CD4-positive, alpha-beta T cell (primary cell): ENCODE data around the gene RXRA. TPM values are rescaled to one million over a fixed set of nuclear protein-coding genes. Genes with fewer than 3 reads are reported as not detected.

Experiments used
- ATAC-seq: fragments of 200-7000 bp; cut with Tn5 transposase; one replicate; pipeline ENCODE4 v1.10.0; 2022; ENCODE audit warnings: mild to moderate bottlenecking; ENCODE audit not compliant: poor library complexity
- CTCF ChIA-PET: fragments of 350-600 bp; sonication (Branson Sonifier 250); formaldehyde crosslinking; loops from one replicate; lab custom pipeline; 2021; ENCODE audit warnings: antibody characterized with exemption, inconsistent platforms; lab: Charles Lee
- POLR2A ChIA-PET: fragments of 350-600 bp; sonication (Branson Sonifier 250); formaldehyde crosslinking; loops from one replicate; lab custom pipeline; 2021; ENCODE audit warnings: antibody characterized with exemption, inconsistent platforms; lab: Charles Lee
- DNase-seq, 14 experiments: peaks; one replicate each; pipeline ENCODE4 v3.0.0-alpha.2; 2013 to 2020; ENCODE audit warnings: mixed read lengths in 2 of 14
- H3K27ac ChIP-seq, 2 donors: one replicate each; pipeline versions ENCODE4 v1.5.1 to v1.7.0; 2013; ENCODE audit warnings: low read length in 2 of 2, low read depth in 1 of 2, mild to moderate bottlenecking in 1 of 2
- H3K27me3 ChIP-seq, 2 experiments: 1 replicate in 1 of 2; 2 replicates in 1 of 2; pipeline versions ENCODE4 v1.6.1 to v1.7.0; 2013; ENCODE audit warnings: low read length in 2 of 2, control low read depth in 1 of 2, mild to moderate bottlenecking in 1 of 2, moderate library complexity in 1 of 2; ENCODE audit not compliant: insufficient read depth in 2 of 2, control insufficient read depth in 1 of 2
- H3K36me3 ChIP-seq: one replicate; pipeline ENCODE4 v1.6.1; 2013; ENCODE audit warnings: low read length, control low read depth; ENCODE audit not compliant: insufficient read depth
- H3K4me1 ChIP-seq: one replicate; pipeline ENCODE4 v1.6.1; 2013; ENCODE audit warnings: low read length, control low read depth; ENCODE audit not compliant: insufficient read depth
- H3K4me3 ChIP-seq: one replicate; pipeline ENCODE4 v1.5.1; 2013; ENCODE audit warnings: mild to moderate bottlenecking, low read length, moderate library complexity
- H3K9me3 ChIP-seq, 2 experiments: 1 replicate in 1 of 2; 2 replicates in 1 of 2; pipeline versions ENCODE4 v1.6.1 to v1.7.0; 2013; ENCODE audit warnings: low read length in 2 of 2, mild to moderate bottlenecking in 2 of 2, control low read depth in 1 of 2, moderate library complexity in 1 of 2; ENCODE audit not compliant: control insufficient read depth in 1 of 2, insufficient read depth in 1 of 2
- H3K27ac Mint-ChIP-seq: one replicate; pipeline ENCODE4 v1.8.0; 2020; ENCODE audit warnings: mixed read lengths
- H3K27me3 Mint-ChIP-seq: one replicate; pipeline ENCODE4 v1.8.0; 2021; ENCODE audit warnings: mixed read lengths
- H3K36me3 Mint-ChIP-seq: one replicate; pipeline ENCODE4 v1.8.0; 2021; ENCODE audit warnings: low read depth, mixed read lengths
- H3K4me1 Mint-ChIP-seq: one replicate; pipeline ENCODE4 v1.8.0; 2021; ENCODE audit warnings: low read depth, mixed read lengths
- H3K4me3 Mint-ChIP-seq: one replicate; pipeline ENCODE4 v1.8.0; 2020; ENCODE audit warnings: mild to moderate bottlenecking, mixed read lengths
- H3K9me3 Mint-ChIP-seq: one replicate; pipeline ENCODE4 v1.8.0; 2020; ENCODE audit warnings: mixed read lengths
- intact Hi-C, 2 experiments: fragments of 100-400 bp; cut with DNase I in 1 of 2; cut with micrococcal nuclease in 1 of 2; formaldehyde crosslinking; loops; one replicate each; pipeline versions ENCODE4 v1.15.1 to v1.9.0; 2023 to 2025; cut with DNase I, micrococcal nuclease
- total RNA-seq, 174 experiments: library from RNA in 2 of 174; stranded (reverse) in 2 of 174; gene quantifications; one replicate each; pipeline ENCODE4 v1.2.3 and lab custom pipeline; 2021 to 2026
- TF ChIP-seq, protein P1 (sequence below): fragments of 200-600 bp; IDR thresholded peaks from one replicate; pipeline ENCODE4 v1.8.0; 2022; ENCODE audit warnings: antibody characterized with exemption, mild to moderate bottlenecking

Gene RXRA
- total RNA-seq, 2 experiments from 2014 or later, result 7.3 to 8.4 TPM

DNA sequence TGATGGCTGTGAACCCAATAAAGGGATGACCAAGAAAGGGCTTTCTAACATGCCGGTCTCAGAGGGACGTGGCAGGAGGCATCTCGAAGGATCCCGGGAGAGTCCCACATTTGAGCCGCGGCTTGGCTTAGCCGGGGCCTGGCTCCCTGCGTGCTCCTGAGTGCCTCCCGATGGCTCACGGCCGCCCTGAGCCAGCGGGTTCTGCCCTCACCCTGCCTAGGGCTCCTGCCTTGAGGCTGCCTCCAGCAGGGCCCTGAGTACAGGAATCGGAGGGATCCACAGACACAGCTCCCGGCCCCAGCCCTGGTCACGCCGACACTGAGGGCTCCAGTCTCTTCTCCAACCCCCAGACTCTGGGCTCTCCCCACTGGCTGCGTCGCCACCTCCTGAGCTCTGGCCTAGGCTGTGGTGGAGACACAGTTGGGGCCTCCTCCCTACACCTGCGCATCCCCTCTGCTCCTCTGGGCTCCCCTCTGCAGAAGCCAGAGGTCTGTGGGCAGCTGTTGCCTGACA is 44.1 kb upstream of the RXRA start:
- TF ChIP-seq, protein P1, sequence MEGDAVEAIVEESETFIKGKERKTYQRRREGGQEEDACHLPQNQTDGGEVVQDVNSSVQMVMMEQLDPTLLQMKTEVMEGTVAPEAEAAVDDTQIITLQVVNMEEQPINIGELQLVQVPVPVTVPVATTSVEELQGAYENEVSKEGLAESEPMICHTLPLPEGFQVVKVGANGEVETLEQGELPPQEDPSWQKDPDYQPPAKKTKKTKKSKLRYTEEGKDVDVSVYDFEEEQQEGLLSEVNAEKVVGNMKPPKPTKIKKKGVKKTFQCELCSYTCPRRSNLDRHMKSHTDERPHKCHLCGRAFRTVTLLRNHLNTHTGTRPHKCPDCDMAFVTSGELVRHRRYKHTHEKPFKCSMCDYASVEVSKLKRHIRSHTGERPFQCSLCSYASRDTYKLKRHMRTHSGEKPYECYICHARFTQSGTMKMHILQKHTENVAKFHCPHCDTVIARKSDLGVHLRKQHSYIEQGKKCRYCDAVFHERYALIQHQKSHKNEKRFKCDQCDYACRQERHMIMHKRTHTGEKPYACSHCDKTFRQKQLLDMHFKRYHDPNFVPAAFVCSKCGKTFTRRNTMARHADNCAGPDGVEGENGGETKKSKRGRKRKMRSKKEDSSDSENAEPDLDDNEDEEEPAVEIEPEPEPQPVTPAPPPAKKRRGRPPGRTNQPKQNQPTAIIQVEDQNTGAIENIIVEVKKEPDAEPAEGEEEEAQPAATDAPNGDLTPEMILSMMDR, result no peak
- ATAC-seq, result no peak
- intact Hi-C loops, result no loop called here

DNA sequence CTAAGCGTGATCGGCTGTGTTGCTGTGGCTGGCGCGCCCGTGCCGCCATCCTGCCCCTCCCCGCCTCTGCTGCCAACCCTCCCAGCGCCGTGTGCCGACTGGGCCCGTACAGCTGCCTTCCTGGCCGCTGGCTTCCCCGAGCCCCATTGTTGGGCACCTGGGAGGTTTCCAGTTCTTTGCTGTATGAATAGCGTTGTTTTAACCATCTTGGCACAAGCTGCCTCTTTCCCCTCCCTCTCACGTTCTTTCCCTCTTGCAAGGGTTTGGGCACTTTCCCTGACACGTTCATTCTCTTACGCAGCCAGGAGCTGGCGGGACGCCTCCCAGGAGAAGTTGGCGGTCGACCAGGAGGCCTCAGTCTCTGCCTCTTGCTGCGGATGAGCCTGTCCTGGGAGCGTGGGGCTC is 43.1 kb upstream of the RXRA start:
- Mint-ChIP-seq H3K27me3 (no peaks in the 10 kb centered on the region), H3K27ac (no peak overlapping the region), H3K36me3 (no peaks in the 10 kb centered on the region), H3K4me1 (no peaks in the 10 kb centered on the region), H3K9me3 (no peaks in the 10 kb centered on the region), H3K4me3 (no peak overlapping the region)
- POLR2A ChIA-PET, result no interaction called here
- Histone ChIP-seq H3K4me3 (no peak overlapping the region), H3K36me3 (no peaks in the 10 kb centered on the region), H3K9me3 (peaks cover 0 to 10% of the 10 kb centered on the region in 2 experiments), H3K27ac (no peak overlapping the region), H3K27me3 (peaks cover 0 to 3% of the 10 kb centered on the region in 2 experiments), H3K4me1 (no peaks in the 10 kb centered on the region)
- DNase-seq (no peak), ATAC-seq (no peak)
- TF ChIP-seq, protein P1, result no peak
- intact Hi-C loops, result no loop called here
- CTCF ChIA-PET, result no interaction called here

More for the DNA sequence above, 44.1 kb upstream of the RXRA start:
- Histone ChIP-seq H3K27ac (no peak overlapping the region), H3K27me3 (peaks cover 0 to 3% of the 10 kb centered on the region in 2 experiments), H3K36me3 (no peaks in the 10 kb centered on the region), H3K4me1 (no peaks in the 10 kb centered on the region), H3K9me3 (peaks cover 0 to 20% of the 10 kb centered on the region in 2 experiments), H3K4me3 (no peak overlapping the region)
- no peaks in the 10 kb centered on the region for H3K36me3 Mint-ChIP-seq
- DNase-seq, result no peak
- H3K27ac Mint-ChIP-seq, result no peak overlapping the region
- H3K27me3 Mint-ChIP-seq, result peaks cover under 1% of the 10 kb centered on the region
- H3K4me3 Mint-ChIP-seq, result no peak overlapping the region
- no peaks in the 10 kb centered on the region for H3K9me3 Mint-ChIP-seq
- H3K4me1 Mint-ChIP-seq, result no peaks in the 10 kb centered on the region
- CTCF ChIA-PET, result no interaction called here
- POLR2A ChIA-PET, result no interaction called here

DNA sequence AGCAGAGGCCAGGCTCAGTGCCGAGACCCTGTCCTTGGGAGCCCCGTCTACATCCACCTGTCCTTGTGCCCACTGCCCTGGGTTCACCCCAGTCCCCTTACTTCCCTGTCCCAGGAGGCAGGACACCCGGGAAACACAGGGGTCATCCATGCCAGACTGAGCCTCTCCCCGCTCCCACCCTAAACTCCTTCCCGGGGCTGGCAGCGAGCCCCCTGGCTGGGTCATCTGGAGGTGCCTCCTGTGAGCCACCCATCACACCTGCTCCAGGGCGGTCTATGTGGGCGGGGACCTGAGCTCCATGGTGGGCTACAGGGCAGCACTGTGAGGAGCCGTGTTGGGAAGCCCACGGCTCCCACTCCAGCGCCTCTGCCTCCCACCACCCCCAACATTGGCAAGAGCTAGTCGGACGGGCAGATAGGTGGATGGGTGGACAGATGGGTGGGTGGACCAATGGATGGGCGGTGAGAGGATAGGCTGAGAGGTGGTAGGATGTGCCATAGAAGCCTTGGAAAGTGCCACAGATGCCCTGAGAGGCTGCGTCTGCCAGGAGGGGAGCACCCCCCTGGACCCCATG is 42.5 kb upstream of the RXRA start:
- Histone ChIP-seq H3K9me3 (peaks cover 0 to 4% of the 10 kb centered on the region in 2 experiments), H3K36me3 (no peaks in the 10 kb centered on the region), H3K27ac (no peak overlapping the region), H3K4me1 (no peaks in the 10 kb centered on the region), H3K4me3 (no peak overlapping the region), H3K27me3 (peaks cover 0 to 3% of the 10 kb centered on the region in 2 experiments)
- no peaks in the 10 kb centered on the region for H3K4me1 Mint-ChIP-seq
- TF ChIP-seq, protein P1, result no peak
- no peaks in the 10 kb centered on the region for H3K36me3 Mint-ChIP-seq
- H3K27me3 Mint-ChIP-seq, result no peaks in the 10 kb centered on the region
- DNase-seq (no peak), ATAC-seq (no peak)
- H3K9me3 Mint-ChIP-seq, result no peaks in the 10 kb centered on the region
- H3K27ac Mint-ChIP-seq, result no peak overlapping the region
- intact Hi-C loops, result no loop called here
- no peak overlapping the region for H3K4me3 Mint-ChIP-seq
- ChIA-PET CTCF (no interaction called here), POLR2A (no interaction called here)
